H1 (cell line): ENCODE data around the gene TMTC2. TPM values are rescaled to one million over a fixed set of nuclear protein-coding genes. Genes with fewer than 3 reads are reported as not detected.

Experiments used
- CTCF ChIA-PET: fragments of 300-600 bp; sonication (Branson Sonifier 250); formaldehyde crosslinking; loops from one replicate; lab custom pipeline; 2021; ENCODE audit not compliant: partially characterized antibody; lab: Charles Lee
- POLR2A ChIA-PET: fragments of 300-600 bp; sonication (Branson Sonifier 250); formaldehyde crosslinking; loops from one replicate; lab custom pipeline; 2021; ENCODE audit warnings: inconsistent platforms; ENCODE audit not compliant: partially characterized antibody; lab: Charles Lee
- DNase-seq, 2 experiments: peaks; one replicate each; pipeline versions ENCODE4 v3.0.0 to v3.0.0-alpha.2; 2010 to 2022; ENCODE audit warnings: low spot score in 2 of 2, low read depth in 1 of 2, mixed read lengths in 1 of 2
- FAIRE-seq: peaks from 2 replicates; lab custom pipeline; 2011; peaks lifted over from hg19 to GRCh38; lab: Jason Lieb, UNC
- H2AFZ ChIP-seq: 2 replicates; pipeline ENCODE4 v1.8.1; 2012; ENCODE audit warnings: low read length, inconsistent platforms
- H2AK5ac ChIP-seq: 2 replicates; pipeline ENCODE4 v1.6.1; 2013; ENCODE audit warnings: low read depth, low read length
- H2BK120ac ChIP-seq: replicated peaks from 2 replicates; pipeline ENCODE3; 2013; ENCODE audit warnings: low read depth, low read length, inconsistent platforms
- H2BK12ac ChIP-seq: 2 replicates; pipeline ENCODE4 v1.6.1; 2013; ENCODE audit warnings: low read depth, low read length
- H2BK15ac ChIP-seq: 2 replicates; pipeline ENCODE4 v1.6.1; 2013; ENCODE audit warnings: low read length
- H2BK20ac ChIP-seq: 2 replicates; pipeline ENCODE4 v1.6.1; 2013; ENCODE audit warnings: low read length
- H2BK5ac ChIP-seq: 2 replicates; pipeline ENCODE4 v1.6.1; 2013; ENCODE audit warnings: low read depth, low read length
- H3K14ac ChIP-seq: 2 replicates; pipeline ENCODE4 v1.6.1; 2013; ENCODE audit warnings: inconsistent platforms; ENCODE audit not compliant: insufficient read length
- H3K18ac ChIP-seq: 2 replicates; pipeline ENCODE4 v1.6.1; 2013; ENCODE audit warnings: low read length; ENCODE audit errors: extremely low read depth
- H3K23ac ChIP-seq: 2 replicates; pipeline ENCODE4 v1.6.1; 2013; ENCODE audit warnings: inconsistent platforms; ENCODE audit not compliant: insufficient read length
- H3K23me2 ChIP-seq: 2 replicates; pipeline ENCODE4 v1.6.1; 2013; ENCODE audit warnings: low read depth, low read length
- H3K27ac ChIP-seq: 2 replicates; pipeline ENCODE4 v1.6.1; 2011; ENCODE audit warnings: low read depth, low read length, inconsistent platforms
- H3K27me3 ChIP-seq, 4 experiments: replicated peaks in 1 of 4; 1 replicate in 1 of 4; 2 replicates in 3 of 4; pipeline versions ENCODE4 v1.6.1 to v1.8.1; 2011 to 2013; ENCODE audit warnings: low read length in 3 of 4, mild to moderate bottlenecking in 3 of 4, inconsistent platforms in 2 of 4, mixed read lengths in 2 of 4, moderate library complexity in 1 of 4; ENCODE audit not compliant: control insufficient read depth in 3 of 4, insufficient read depth in 3 of 4; ENCODE audit errors: extremely low read depth in 1 of 4
- H3K36me3 ChIP-seq, 4 experiments: 2 replicates each; pipeline versions ENCODE4 v1.6.1 to v1.8.1; 2011 to 2013; ENCODE audit warnings: mild to moderate bottlenecking in 4 of 4, low read length in 3 of 4, moderate library complexity in 2 of 4, control low read depth in 1 of 4, inconsistent platforms in 1 of 4; ENCODE audit not compliant: insufficient read depth in 4 of 4, control insufficient read depth in 2 of 4
- H3K4ac ChIP-seq: replicated peaks from 2 replicates; pipeline ENCODE3; 2013; ENCODE audit warnings: low read length, low read depth, mixed read lengths, inconsistent platforms; ENCODE audit not compliant: insufficient read length
- H3K4me1 ChIP-seq, 4 experiments: replicated peaks in 1 of 4; 1 replicate in 1 of 4; 2 replicates in 3 of 4; pipeline versions ENCODE4 v1.6.1 to v1.8.1; 2011 to 2013; ENCODE audit warnings: low read length in 3 of 4, inconsistent platforms in 2 of 4, mixed read lengths in 1 of 4; ENCODE audit not compliant: insufficient read depth in 4 of 4, control insufficient read depth in 3 of 4
- H3K4me2 ChIP-seq, 2 experiments: 2 replicates each; pipeline versions ENCODE4 v1.6.1 to v1.8.1; 2011 to 2013; ENCODE audit warnings: low read depth in 2 of 2, low read length in 2 of 2, control low read depth in 1 of 2, inconsistent platforms in 1 of 2, mild to moderate bottlenecking in 1 of 2; ENCODE audit not compliant: insufficient read depth in 1 of 2
- H3K4me3 ChIP-seq, 4 experiments: fragments of 200-600, 300-600 bp in 1 of 4; sonication (generic), shearing (Covaris generic), sonication (Bioruptor Twin) in 1 of 4; 2 replicates each; pipeline versions ENCODE4 v1.5.1 to v1.8.1; 2011 to 2016; ENCODE audit warnings: low read length in 4 of 4, low read depth in 3 of 4, control low read depth in 2 of 4, inconsistent platforms in 2 of 4, mild to moderate bottlenecking in 2 of 4, mixed read lengths in 1 of 4, moderate library complexity in 1 of 4; ENCODE audit not compliant: insufficient read depth in 2 of 4; ENCODE audit errors: extremely low read depth in 1 of 4
- H3K56ac ChIP-seq: replicated peaks from 2 replicates; pipeline ENCODE3; 2013; ENCODE audit warnings: low read depth, mild to moderate bottlenecking, mixed read lengths, low read length, inconsistent platforms; ENCODE audit not compliant: insufficient read length
- H3K79me1 ChIP-seq: 2 replicates; pipeline ENCODE4 v1.6.1; 2013; ENCODE audit warnings: low read depth, low read length, control low read depth
- H3K79me2 ChIP-seq, 2 experiments: 2 replicates each; pipeline versions ENCODE4 v1.6.1 to v1.8.1; 2012 to 2013; ENCODE audit warnings: low read length in 2 of 2, mild to moderate bottlenecking in 2 of 2, inconsistent platforms in 1 of 2; ENCODE audit not compliant: insufficient read depth in 2 of 2, control insufficient read depth in 1 of 2
- H3K9ac ChIP-seq, 4 experiments: replicated peaks in 1 of 4; 1 replicate in 1 of 4; 2 replicates in 3 of 4; pipeline versions ENCODE4 v1.6.1 to v1.8.1; 2011 to 2013; ENCODE audit warnings: low read depth in 3 of 4, low read length in 3 of 4, control low read depth in 2 of 4, mild to moderate bottlenecking in 2 of 4, moderate library complexity in 2 of 4, inconsistent platforms in 1 of 4; ENCODE audit errors: extremely low read depth in 1 of 4
- H3K9me3 ChIP-seq, 2 experiments: 2 replicates each; pipeline versions ENCODE4 v1.6.1 to v1.8.1; 2012 to 2013; ENCODE audit warnings: mild to moderate bottlenecking in 2 of 2, moderate library complexity in 2 of 2, control low read depth in 1 of 2, inconsistent platforms in 1 of 2, low read depth in 1 of 2, low read length in 1 of 2, mixed read lengths in 1 of 2; ENCODE audit not compliant: insufficient read depth in 2 of 2
- H4K20me1 ChIP-seq, 2 experiments: replicated peaks in 1 of 2; 2 replicates each; pipeline versions ENCODE3 to v1.8.1; 2011 to 2013; ENCODE audit warnings: inconsistent platforms in 2 of 2, low read length in 2 of 2, mild to moderate bottlenecking in 1 of 2; ENCODE audit not compliant: insufficient read depth in 2 of 2, control insufficient read depth in 1 of 2
- H4K5ac ChIP-seq: 2 replicates; pipeline ENCODE4 v1.6.1; 2013; ENCODE audit warnings: low read length, low read depth, mixed read lengths, inconsistent platforms; ENCODE audit not compliant: insufficient read length
- H4K8ac ChIP-seq: 2 replicates; pipeline ENCODE4 v1.8.0; 2013; ENCODE audit warnings: mild to moderate bottlenecking, moderate library complexity, low read length, inconsistent platforms; ENCODE audit not compliant: insufficient read depth; ENCODE audit errors: extremely low read depth
- H4K91ac ChIP-seq: replicated peaks from 2 replicates; pipeline ENCODE3; 2013; ENCODE audit warnings: low read length, mixed read lengths, inconsistent platforms; ENCODE audit not compliant: insufficient read length
- BRCA1 ChIP-seq: IDR thresholded peaks from 2 replicates; pipeline ENCODE4 v1.6.1; 2012; ENCODE audit warnings: low read depth, low read length, improper control_type of control experiment
- CREB1 ChIP-seq: IDR thresholded peaks from 2 replicates; pipeline ENCODE4 v1.6.1; 2012; ENCODE audit warnings: inconsistent platforms
- E2F6 ChIP-seq: IDR thresholded peaks from 2 replicates; pipeline ENCODE4 v1.6.1; 2012; ENCODE audit warnings: inconsistent platforms
- GTF2F1 ChIP-seq: IDR thresholded peaks from 2 replicates; pipeline ENCODE4 v1.6.1; 2012; ENCODE audit warnings: low read depth, low read length, improper control_type of control experiment, borderline replicate concordance
- PHF8 ChIP-seq: fragments of 200-600 bp; sonication (generic); conservative IDR thresholded peaks from 2 replicates; pipeline ENCODE4 v1.7.1; 2012; ENCODE audit warnings: low read depth, mild to moderate bottlenecking, inconsistent platforms, low read length, moderate library complexity
- RNF2 ChIP-seq: fragments of 200-900, 300-1000 bp; sonication (generic); IDR thresholded peaks from 2 replicates; pipeline ENCODE4 v1.7.1; 2016; ENCODE audit warnings: borderline replicate concordance, low read depth, mild to moderate bottlenecking, antibody characterized with exemption, low read length; ENCODE audit not compliant: poor library complexity, severe bottlenecking; ENCODE audit errors: missing control alignments
- SAP30 ChIP-seq: fragments of 300-600 bp; sonication (generic); IDR thresholded peaks from 2 replicates; pipeline ENCODE4 v1.7.1; 2012; ENCODE audit warnings: low read length, moderate library complexity, mild to moderate bottlenecking, inconsistent platforms; ENCODE audit not compliant: insufficient read depth, insufficient replicate concordance
- SIRT6 ChIP-seq: IDR thresholded peaks from one replicate; pipeline ENCODE4 v1.7.1; 2012; ENCODE audit warnings: low read length, inconsistent platforms
- SRF ChIP-seq: IDR thresholded peaks from 2 replicates; pipeline ENCODE4 v1.6.1; 2011; ENCODE audit warnings: mild to moderate bottlenecking, low read depth, low read length, moderate library complexity
- SUZ12 ChIP-seq: fragments of 200-600 bp; sonication (generic); IDR thresholded peaks from 2 replicates; pipeline ENCODE4 v1.6.1; 2012; ENCODE audit warnings: mild to moderate bottlenecking, inconsistent platforms, low read length, moderate library complexity, mixed read lengths
- TAF7 ChIP-seq: optimal IDR thresholded peaks from 2 replicates; pipeline ENCODE3; 2011; ENCODE audit warnings: low read depth, mild to moderate bottlenecking, inconsistent platforms, low read length, moderate library complexity, borderline replicate concordance
- YY1 ChIP-seq: IDR thresholded peaks from 2 replicates; pipeline ENCODE4 v1.6.1; 2011; ENCODE audit warnings: low read depth, mild to moderate bottlenecking, low read length
- WGBS, 2 experiments: shearing (Covaris generic) in 1 of 2; methylation state at CpG; one replicate each; pipeline versions ENCODE4 v1.1.6 to v1.1.7; 2013 to 2015; ENCODE audit warnings: low lambda C conversion rate in 2 of 2, mixed read lengths in 2 of 2, inconsistent platforms in 1 of 2, low coverage in 1 of 2, missing lambda C conversion rate in 1 of 2; ENCODE audit not compliant: insufficient replicate concordance in 2 of 2, insufficient coverage in 1 of 2, insufficient read length in 1 of 2; ENCODE audit errors: extremely low coverage in 1 of 2, missing lambda C conversion rate in 1 of 2; 5-methylcytosine and 5-hydroxymethylcytosine counted together
- polyA plus RNA-seq, 7 experiments: library from polyadenylated mRNA; depleted of rRNA in 3 of 7; stranded (reverse) in 5 of 7; unstranded in 2 of 7; fragments of >200 nt in 5 of 7; fragments of 200-250 nt in 2 of 7; gene quantifications; 1 replicate in 5 of 7; 2 replicates in 1 of 7; 4 replicates in 1 of 7; pipeline versions ENCODE4 v1.2.1 to v1.2.3, GENCODE V29; 2011 to 2013; ENCODE audit warnings: missing spikeins in 2 of 7, mixed read lengths in 2 of 7
- total RNA-seq: library from RNA; stranded (reverse); fragmentation: NEBNext Ultra II Directional; extraction: Animal tissue kit (Norgen Biotek cat#: 25700); gene quantifications from 2 replicates; pipeline ENCODE4 v1.2.1, GENCODE V29; 2021

Gene TMTC2
- total and polyA plus RNA-seq, 2 of the 8 experiments (the other 6 are each of a cell fraction or from before 2014, with no cell fraction given): 2.3 to 3.9 TPM

- H3K79me1 ChIP-seq: no peaks in the 10 kb centered on the region
- ChIA-PET POLR2A (no interaction called here), CTCF (interaction anchor here (0.6 to 3.9 kb wide), 2 partner anchors 14 to 453 kb away, joined by 3 to 20 read pairs; partner anchors contain the start of gene TMTC2)
- DNase-seq: no peak
- no peak overlapping the region for H3K27ac ChIP-seq
- no peaks in the 10 kb centered on the region for H4K20me1 ChIP-seq
- 90% methylated on average over 12 of the region's 12 CpGs; no CpG with 5 or more reads in 1 of the 2 experiments for WGBS, 2 experiments
- no peak overlapping the region for H2BK12ac ChIP-seq
- no peak overlapping the region for H2BK120ac ChIP-seq
- H3K79me2 ChIP-seq: no peaks in the 10 kb centered on the region; a peak in 1 of 4 replicates
- H3K9ac ChIP-seq: no peak overlapping the region
- H2BK5ac ChIP-seq: no peak overlapping the region
- no peak overlapping the region for H3K4ac ChIP-seq
- no peak overlapping the region for H4K91ac ChIP-seq
- no peaks in the 10 kb centered on the region for H3K23me2 ChIP-seq
- no peaks in the 10 kb centered on the region for H3K9me3 ChIP-seq
- H4K8ac ChIP-seq: no peak overlapping the region
- H3K14ac ChIP-seq: no peak overlapping the region
- H2BK20ac ChIP-seq: no peak overlapping the region
- H2AFZ ChIP-seq: no peak overlapping the region
- H2BK15ac ChIP-seq: no peak overlapping the region
- H3K56ac ChIP-seq: no peak overlapping the region
- no peak overlapping the region for H3K18ac ChIP-seq
- H3K4me2 ChIP-seq: no peak overlapping the region
- H3K27me3 ChIP-seq: no peaks in the 10 kb centered on the region
- no peak overlapping the region for H3K4me3 ChIP-seq
- H2AK5ac ChIP-seq: no peak overlapping the region
- no peaks in the 10 kb centered on the region; a peak in 1 of 7 replicates for H3K4me1 ChIP-seq
- no peak overlapping the region for H3K23ac ChIP-seq
- H3K36me3 ChIP-seq: no peaks in the 10 kb centered on the region; a peak in 1 of 8 replicates
- H4K5ac ChIP-seq: no peak overlapping the region
- FAIRE-seq: no peak
- TF ChIP-seq CREB1: no peak
- TF ChIP-seq PHF8: no peak
- no peak for TF ChIP-seq GTF2F1
- no peak for TF ChIP-seq SRF
- no peak for TF ChIP-seq SIRT6
- no peak for TF ChIP-seq SAP30
- no peak for TF ChIP-seq RNF2
- no peak for TF ChIP-seq YY1
- no peak for TF ChIP-seq E2F6
- no peak for TF ChIP-seq BRCA1
- TF ChIP-seq TAF7: no peak
- TF ChIP-seq SUZ12: no peak
Measured at GRCh38 chr12:82698708-82699564, 12.2 kb downstream of the TMTC2 start.
